Dendritic cell treated with granulocyte-macrophage colony-stimulating factor and Interleukin-4, amounts not matched to agents 40 ng/mL and 50 ng/mL, for 4 days (primary cell): ENCODE data around the gene GDF11.

Experiments used
- H3K27ac Mint-ChIP-seq: one replicate; pipeline ENCODE4 v1.8.0; 2022; ENCODE audit warnings: mild to moderate bottlenecking, mixed read lengths
- H3K27me3 Mint-ChIP-seq: one replicate; pipeline ENCODE4 v1.8.0; 2022; ENCODE audit warnings: mild to moderate bottlenecking, mixed read lengths
- H3K36me3 Mint-ChIP-seq: one replicate; pipeline ENCODE4 v1.8.0; 2022; ENCODE audit warnings: low read depth, mixed read lengths
- H3K4me1 Mint-ChIP-seq: one replicate; pipeline ENCODE4 v1.8.0; 2022; ENCODE audit warnings: low read depth, mixed read lengths
- H3K4me3 Mint-ChIP-seq: one replicate; pipeline ENCODE4 v1.8.0; 2022; ENCODE audit warnings: mild to moderate bottlenecking, moderate library complexity, mixed read lengths
- H3K9me3 Mint-ChIP-seq: one replicate; pipeline ENCODE4 v1.8.0; 2022; ENCODE audit warnings: mixed read lengths
- intact Hi-C: fragments of 100-400 bp; cut with micrococcal nuclease; formaldehyde crosslinking; loops from one replicate; pipeline ENCODE4 v1.15.0; 2022

GDF11 gene

DNA sequence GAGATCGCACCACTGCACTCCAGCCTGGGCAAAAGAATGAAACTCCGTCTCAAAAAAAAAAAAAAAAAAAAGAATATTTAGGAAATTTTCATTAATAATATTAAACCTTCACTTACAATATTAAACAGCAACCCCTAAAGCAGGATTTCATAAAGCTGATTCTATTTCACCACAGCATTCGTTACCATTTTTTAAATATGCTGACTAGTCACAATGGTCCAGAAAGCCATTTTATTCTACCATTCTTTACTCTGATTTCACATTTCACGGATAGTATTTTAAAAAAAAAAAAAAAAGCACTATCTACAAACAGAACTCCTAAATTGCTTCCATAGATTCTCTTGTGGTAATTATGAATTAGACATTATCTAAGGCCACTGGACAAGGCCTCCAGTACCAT lies 47.0 kb downstream of the GDF11 start:
- H3K36me3 Mint-ChIP-seq, result peaks cover 95% of the 10 kb centered on the region
- no peaks in the 10 kb centered on the region for H3K4me1 Mint-ChIP-seq
- no peak overlapping the region for H3K4me3 Mint-ChIP-seq
- H3K27me3 Mint-ChIP-seq, result no peaks in the 10 kb centered on the region
- no peak overlapping the region for H3K27ac Mint-ChIP-seq
- H3K9me3 Mint-ChIP-seq, result no peaks in the 10 kb centered on the region
- intact Hi-C loops, result loop anchor here (10.0 kb wide), 1 partner anchor 45 kb away; the partner anchor contains the start of gene GDF11

DNA sequence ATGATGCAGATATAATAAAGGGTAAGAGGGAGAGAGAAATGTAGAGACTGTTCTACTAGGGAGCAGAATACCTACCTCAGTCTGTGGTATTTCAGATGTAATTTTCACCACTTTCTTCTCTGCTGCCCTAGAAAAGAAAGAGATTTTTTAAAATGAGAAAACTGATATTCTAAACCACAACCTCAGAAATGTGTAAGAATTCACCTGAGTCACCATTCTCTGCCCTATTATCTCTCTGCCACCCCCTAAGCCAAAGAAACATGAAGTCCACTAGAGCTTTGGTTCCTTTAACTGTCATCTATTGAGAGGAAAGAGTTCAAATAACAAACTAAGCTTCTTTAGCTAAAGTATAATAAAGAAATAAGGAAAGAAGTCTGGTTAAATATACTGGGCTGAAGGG lies 53.0 kb downstream of the GDF11 start:
- intact Hi-C loops, result loop anchor here (10.0 kb wide), 1 partner anchor 51 kb away; the partner anchor contains the start of gene GDF11
- no peaks in the 10 kb centered on the region for H3K9me3 Mint-ChIP-seq
- H3K27me3 Mint-ChIP-seq, result no peaks in the 10 kb centered on the region
- H3K36me3 Mint-ChIP-seq, result peaks cover 95% of the 10 kb centered on the region
- peaks cover 6% of the 10 kb centered on the region for H3K4me1 Mint-ChIP-seq
- H3K4me3 Mint-ChIP-seq, result no peak overlapping the region
- no peak overlapping the region for H3K27ac Mint-ChIP-seq

GRCh38 chr12:55797068-55797467 lies 54.1 kb downstream of the GDF11 start:
- Mint-ChIP-seq H3K36me3 (peaks cover 94% of the 10 kb centered on the region), H3K27me3 (no peaks in the 10 kb centered on the region), H3K4me1 (peaks cover 6% of the 10 kb centered on the region), H3K4me3 (no peak overlapping the region), H3K9me3 (no peaks in the 10 kb centered on the region), H3K27ac (no peak overlapping the region)
- intact Hi-C loops, result loop anchor here (10.0 kb wide), 1 partner anchor 52 kb away; the partner anchor contains the start of gene GDF11

DNA sequence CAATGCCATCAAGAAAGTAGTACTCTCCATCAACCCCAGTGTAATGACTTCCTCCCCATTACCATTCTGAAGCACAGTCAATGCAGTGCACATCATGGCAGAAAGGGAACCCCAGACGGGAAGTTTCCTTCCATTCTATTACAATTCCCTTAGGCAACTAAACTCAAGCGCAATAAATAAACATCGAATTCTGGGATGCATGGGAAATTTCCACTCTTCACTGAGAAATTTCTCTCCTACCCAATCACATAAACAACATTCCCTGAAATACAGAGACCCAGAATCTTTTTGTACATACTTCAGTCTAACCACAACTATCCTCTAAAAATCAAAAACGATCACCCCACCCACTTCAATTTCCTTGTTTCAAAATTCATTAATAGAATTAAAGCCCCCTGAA lies 54.6 kb downstream of the GDF11 start:
- no peak overlapping the region for H3K4me3 Mint-ChIP-seq
- no peak overlapping the region for H3K27ac Mint-ChIP-seq
- H3K9me3 Mint-ChIP-seq, result no peaks in the 10 kb centered on the region
- no peaks in the 10 kb centered on the region for H3K27me3 Mint-ChIP-seq
- intact Hi-C loops, result loop anchor here (10.0 kb wide), 1 partner anchor 53 kb away; the partner anchor contains the start of gene GDF11
- peaks cover 6% of the 10 kb centered on the region for H3K4me1 Mint-ChIP-seq
- peaks cover 94% of the 10 kb centered on the region for H3K36me3 Mint-ChIP-seq
